Epithelial cell of umbilical artery (primary cell): Measurements from ENCODE around the gene ASB17. TPM values are rescaled to one million over a fixed set of nuclear protein-coding genes. Genes with fewer than 3 reads are reported as not detected.

Source experiments
- total RNA-seq: library from RNA; depleted of rRNA; stranded (reverse); fragments of >200 nt; gene quantifications from 2 replicates; pipeline ENCODE4 v1.2.3, GENCODE V29; 2014

Gene ASB17, protein sequence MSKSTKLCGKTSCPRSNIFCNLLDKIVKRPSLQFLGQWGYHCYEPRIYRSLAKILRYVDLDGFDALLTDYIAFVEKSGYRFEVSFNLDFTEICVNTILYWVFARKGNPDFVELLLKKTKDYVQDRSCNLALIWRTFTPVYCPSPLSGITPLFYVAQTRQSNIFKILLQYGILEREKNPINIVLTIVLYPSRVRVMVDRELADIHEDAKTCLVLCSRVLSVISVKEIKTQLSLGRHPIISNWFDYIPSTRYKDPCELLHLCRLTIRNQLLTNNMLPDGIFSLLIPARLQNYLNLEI
- not detected in 2 replicates for total RNA-seq

DNA sequence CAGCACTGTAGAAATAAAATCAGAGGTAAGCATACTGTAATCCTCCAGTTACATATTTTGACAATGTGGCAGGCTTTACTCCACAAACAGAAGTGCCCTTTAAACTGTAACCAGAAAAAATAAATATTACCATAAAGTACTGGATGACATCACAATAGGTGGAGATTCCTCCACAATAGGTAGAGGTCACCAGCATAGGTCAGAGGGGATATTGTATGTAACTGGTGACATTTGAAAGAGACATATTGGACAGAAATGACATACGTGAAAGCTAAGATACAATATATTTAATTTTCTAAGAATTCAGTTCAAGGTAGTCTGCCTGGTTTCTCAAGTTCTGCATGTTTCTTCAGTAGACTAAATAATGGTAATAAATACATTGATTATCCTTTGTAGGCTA, at the start of gene ASB17:
ASB17 (minus strand) TSS at position 101 of the 400 bp plus-strand sequence. CDS start 113 bp downstream, outside the sequence.

Other genes starting within 250 kb of the ASB17 start
- 29.6 and 47.6 TPM in 2 replicates for gene ACADM, start 207.7 kb downstream of the ASB17 start, total RNA-seq
- gene RABGGTB, start 146.1 kb downstream of the ASB17 start, total RNA-seq = 140 and 158 TPM in 2 replicates
- under 0.01 and 0.46 TPM in 2 replicates for gene MSH4, start 135.5 kb downstream of the ASB17 start, total RNA-seq
- 17.9 and 28.0 TPM in 2 replicates for gene ST6GALNAC3, start 142.3 kb upstream of the ASB17 start, total RNA-seq